ENCODE data around the gene BCS1L. TPM values are rescaled to one million over a fixed set of nuclear protein-coding genes. Genes with fewer than 3 reads are reported as not detected.
A peak's percentile ranks its signal among the peaks of the same experiment; 100 is the strongest.

BCS1L gene
- total and polyA plus RNA-seq, 2 of the 13 experiments (the other 11 are each of a cell fraction or from before 2014, with no cell fraction given): 48.9 to 76.0 TPM

GRCh38 chr2:218671654-218672566 lies 12.4 kb downstream of the BCS1L start, which contains the start of the genes RNF25 and STK36 (continued):
- TF ChIP-seq MLXIP (CRISPR knock-in tag; IDR thresholded peaks at IDR 0.05; ENCODE audit: borderline replicate concordance): no peak
- peak; percentile 77 for TF ChIP-seq KDM3A (CRISPR knock-in tag; IDR thresholded peaks at IDR 0.05; ENCODE audit: low read depth)
- TF ChIP-seq SKI (IDR thresholded peaks at IDR 0.05; ENCODE audit: partially characterized antibody): no peak
- peak; percentile 65 for TF ChIP-seq NR0B2 (CRISPR knock-in tag; IDR thresholded peaks at IDR 0.05)
- peak; percentile 90; the same call in 1 of the 2 replicates for TF ChIP-seq ZNF230 (CRISPR knock-in tag; IDR thresholded peaks at IDR 0.05)
- no peak; the same call in 1 of the 2 replicates for TF ChIP-seq NR1H2 (CRISPR knock-in tag; IDR thresholded peaks at IDR 0.05; ENCODE audit: borderline replicate concordance, low read depth)
- no peak for TF ChIP-seq ZBTB2 (CRISPR knock-in tag; IDR thresholded peaks at IDR 0.05; ENCODE audit: low read depth)
- no peak for TF ChIP-seq ADNP (CRISPR knock-in tag; IDR thresholded peaks at IDR 0.05)
- TF ChIP-seq HDAC1 (CRISPR knock-in tag; IDR thresholded peaks at IDR 0.05): peak; percentile 99
- TF ChIP-seq JDP2 (CRISPR knock-in tag; IDR thresholded peaks at IDR 0.05; ENCODE audit: borderline replicate concordance): no peak
- TF ChIP-seq FIP1L1 (IDR thresholded peaks at IDR 0.05; ENCODE audit: borderline replicate concordance, insufficient read depth, low read depth, low read length): no peak
- TF ChIP-seq KDM5A (IDR thresholded peaks at IDR 0.05; ENCODE audit: borderline replicate concordance, low read length): peak; percentile 98
- TF ChIP-seq ZFP1 (CRISPR knock-in tag; IDR thresholded peaks at IDR 0.05): peak; percentile 48; the same call in 1 of the 2 replicates
- peak; percentile 42; the same call in 1 of the 2 replicates for TF ChIP-seq ZNF143 (CRISPR knock-in tag; IDR thresholded peaks at IDR 0.05)
- TF ChIP-seq ZNF580 (CRISPR knock-in tag; IDR thresholded peaks at IDR 0.05; ENCODE audit: borderline replicate concordance, low read depth): no peak
- no peak; the same call in 1 of the 2 replicates for TF ChIP-seq MAZ (IDR thresholded peaks at IDR 0.05; ENCODE audit: borderline replicate concordance, low read depth, low read length)
- peak; percentile 84; the same call in 1 of the 2 replicates for TF ChIP-seq MAZ (CRISPR knock-in tag; IDR thresholded peaks at IDR 0.05; ENCODE audit: low read depth)
- no peak for TF ChIP-seq CC2D1A (CRISPR knock-in tag; IDR thresholded peaks at IDR 0.05)
- 0 out of 2 replicates have a peak, but pooled peaks have one; percentile 51 for TF ChIP-seq TBP (CRISPR knock-in tag; IDR thresholded peaks at IDR 0.05)
- TF ChIP-seq POGK (CRISPR knock-in tag; conservative IDR thresholded peaks at IDR 0.05): no peak
- TF ChIP-seq NONO (IDR thresholded peaks at IDR 0.05): no peak
- peak; percentile 93 for TF ChIP-seq NONO (CRISPR knock-in tag; conservative IDR thresholded peaks at IDR 0.05)
- peak; percentile 86 for TF ChIP-seq KAT7 (CRISPR knock-in tag; IDR thresholded peaks at IDR 0.05; ENCODE audit: borderline replicate concordance)

Measured in HepG2 (cell line).